NT2/D1 (cell line): ENCODE measurements around the gene HYAL4.

Experiments used
- YY1 ChIP-seq: IDR thresholded peaks from 2 replicates; pipeline ENCODE4 v1.6.1; 2011; ENCODE audit not compliant: insufficient read length, insufficient read depth
- ZNF274 ChIP-seq: IDR thresholded peaks from 2 replicates; pipeline ENCODE4 v1.6.1; 2011; ENCODE audit warnings: mild to moderate bottlenecking, low read depth, low read length

DNA sequence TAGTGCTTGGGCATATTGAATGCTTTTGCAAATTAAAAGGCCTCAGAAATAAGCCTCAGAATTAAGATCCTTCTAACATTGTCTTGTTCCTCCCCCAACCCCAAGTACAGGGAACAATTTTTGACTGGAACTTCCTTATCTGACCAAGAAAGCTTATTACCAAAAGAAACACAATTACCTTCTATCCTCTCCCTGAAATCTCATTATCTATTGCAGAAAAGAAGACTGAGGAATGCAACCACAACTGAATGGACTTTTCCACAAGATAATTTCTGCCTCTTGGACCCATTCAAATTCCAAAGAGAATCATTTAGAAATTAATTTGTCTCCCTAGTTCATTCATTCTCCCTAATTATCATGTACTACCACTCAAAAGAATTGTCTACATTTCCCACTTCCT is 43.2 kb downstream of the HYAL4 start:
- TF ChIP-seq YY1 (no peak), ZNF274 (no peak)
